ENCODE measurements around the gene RNF175.
A peak's percentile ranks its signal among the peaks of the same experiment; 100 is the strongest.

RNF175 gene

GRCh38 chr4:153759407-153760316, at the start of gene RNF175:
TSS of gene RNF175 (minus strand) at chr4:153760024. CDS start at chr4:153759862, 162 bp downstream.
- peak; percentile 70 for DNase-seq

GRCh38 chr4:153809307-153809706, 49.5 kb upstream of the RNF175 start:
- no peak for DNase-seq

GRCh38 chr4:153808175-153808574, 48.4 kb upstream of the RNF175 start:
- DNase-seq = no peak

DNA sequence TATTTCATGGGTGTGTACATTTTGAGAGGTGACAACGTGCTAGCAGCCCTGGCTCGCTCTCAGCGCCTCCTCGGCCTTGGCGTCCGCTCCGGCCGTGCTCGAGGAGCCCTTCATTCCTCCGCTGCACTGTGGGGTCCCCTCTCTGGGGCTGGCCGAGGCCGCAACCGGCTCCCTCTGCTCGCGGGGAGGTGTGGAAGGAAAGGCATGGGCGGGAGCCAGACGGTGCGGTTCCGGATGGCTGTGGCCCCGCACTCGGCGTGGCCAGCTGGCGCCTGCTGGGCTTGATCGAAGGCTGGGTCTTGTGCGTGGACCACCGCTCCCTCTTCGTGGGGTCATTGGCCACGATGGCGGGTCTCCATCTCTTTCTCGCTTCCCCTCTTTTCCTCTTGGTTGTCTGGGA, 46.2 kb upstream of the RNF175 start:
- DNase-seq = no peak

- DNase-seq = no peak
These were observed 44.9 kb upstream of the RNF175 start for GRCh38 chr4:153804722-153805121.

DNA sequence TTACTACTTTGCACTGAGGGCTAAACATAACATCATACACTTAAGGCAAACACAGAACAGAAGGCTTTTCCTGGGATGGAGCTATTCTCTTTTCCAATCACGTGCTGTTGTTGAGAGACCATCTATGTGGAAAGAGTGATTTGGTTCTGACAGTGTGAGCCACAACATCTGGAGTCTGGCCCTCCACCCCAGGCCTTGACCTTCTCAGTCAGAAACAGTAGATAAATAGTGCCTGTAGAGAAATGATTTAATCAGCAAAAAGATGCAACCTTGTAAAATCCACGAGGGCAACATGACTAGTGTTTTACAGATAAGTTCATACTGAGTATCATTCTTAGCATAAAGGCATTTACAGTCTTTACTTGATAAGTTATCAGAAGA, 39.9 kb upstream of the RNF175 start:
- no peak for DNase-seq

GRCh38 chr4:153798901-153799693, 39.3 kb upstream of the RNF175 start:
- no peak for DNase-seq

DNA sequence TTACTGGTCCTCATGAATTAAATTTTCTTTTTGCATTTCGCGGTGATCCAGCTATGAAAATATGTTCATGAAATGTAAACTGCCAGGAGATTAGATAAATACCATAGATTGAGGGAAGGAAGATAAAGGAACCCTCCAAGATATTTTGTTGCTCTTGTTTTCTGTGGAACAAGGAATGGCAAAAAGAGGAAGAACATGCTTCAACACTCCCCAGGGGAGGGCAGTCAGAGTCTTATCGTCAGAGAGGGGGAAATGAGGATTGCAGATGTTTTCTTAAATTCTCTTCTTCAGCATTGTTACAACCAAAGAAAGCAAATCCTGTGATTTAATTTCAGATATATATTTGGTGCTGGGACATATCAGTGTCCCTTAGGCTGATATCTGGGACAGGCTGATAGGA, 38.6 kb upstream of the RNF175 start:
- no peak for DNase-seq

- DNase-seq = no peak
These were observed 34.2 kb upstream of the RNF175 start for GRCh38 chr4:153794006-153794405.

- DNase-seq = peak; percentile 65
These were observed 32.9 kb upstream of the RNF175 start for GRCh38 chr4:153792618-153793247.

GRCh38 chr4:153791746-153792617, 32.2 kb upstream of the RNF175 start:
- peak; percentile 96 for DNase-seq

GRCh38 chr4:153790962-153791551, 31.2 kb upstream of the RNF175 start:
- DNase-seq = peak; percentile 87

- DNase-seq = no peak
These were observed 30.7 kb upstream of the RNF175 start for GRCh38 chr4:153790500-153790865.

GRCh38 chr4:153789741-153790499, 30.1 kb upstream of the RNF175 start:
- peak; percentile 83 for DNase-seq

- DNase-seq = peak; percentile 77
These were observed 28.8 kb upstream of the RNF175 start, which contains the start of gene SFRP2 for GRCh38 chr4:153788413-153789276. TSS of gene SFRP2 (minus strand) at chr4:153789083. CDS start at chr4:153788835, 248 bp downstream.

GRCh38 chr4:153788051-153788412, 28.2 kb upstream of the RNF175 start:
- DNase-seq = peak; percentile 57

GRCh38 chr4:153787575-153787974, 27.8 kb upstream of the RNF175 start:
- DNase-seq = no peak

GRCh38 chr4:153787061-153787560, 27.3 kb upstream of the RNF175 start:
- no peak for DNase-seq

DNA sequence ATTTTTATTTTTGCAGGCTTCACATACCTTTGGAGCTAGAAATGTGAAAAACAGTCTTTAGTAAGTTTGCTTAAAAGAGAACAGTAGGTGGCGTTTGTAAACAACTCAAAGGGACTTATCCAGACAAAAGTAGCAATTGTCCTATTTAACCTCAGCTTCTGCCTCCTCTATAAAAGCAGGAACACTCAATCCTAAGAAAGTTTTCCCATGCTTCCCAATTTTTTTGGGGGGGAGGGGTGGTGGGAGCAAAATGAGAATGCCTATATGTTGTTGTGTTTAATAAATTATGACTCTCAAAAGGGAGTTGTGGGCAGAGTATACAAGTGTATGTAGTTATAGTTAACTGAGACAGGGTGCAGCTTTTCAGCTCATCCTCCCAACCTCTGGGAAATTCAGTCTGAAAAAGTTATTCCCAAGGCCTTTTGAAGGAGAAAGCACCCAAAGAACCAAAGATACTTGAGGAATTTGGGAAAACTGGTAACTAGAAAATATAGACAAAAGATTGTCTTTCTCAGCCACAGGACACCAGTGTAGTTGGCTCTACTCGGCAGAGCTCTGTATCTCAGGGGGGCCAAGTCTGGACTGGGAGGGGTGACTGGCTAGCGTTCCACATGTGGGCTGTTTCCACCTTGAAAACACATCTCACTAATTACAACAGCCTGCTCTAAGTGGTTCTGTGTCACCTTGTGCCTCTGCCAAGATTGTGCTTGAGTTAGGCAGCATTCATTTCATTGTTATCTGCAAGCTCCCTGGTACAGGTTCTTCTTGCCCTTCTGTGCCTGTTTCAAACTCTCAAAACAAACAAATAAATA, 26.3 kb upstream of the RNF175 start:
- DNase-seq = no peak

Measured in islet precursor cell (in vitro differentiated cells).